GM19455 (cell line): ENCODE measurements around the gene TMEM258.

Experiments used
- ATAC-seq: cut with Tn5 transposase; IDR thresholded peaks from one replicate; pipeline ENCODE4 v1.9.1; 2021; ENCODE audit not compliant: unreplicated experiment

TMEM258 gene

GRCh38 chr11:61777234-61778090, 14.9 kb downstream of the TMEM258 start:
- no peak for ATAC-seq

GRCh38 chr11:61776561-61777075, 15.8 kb downstream of the TMEM258 start:
- ATAC-seq = no peak

DNA sequence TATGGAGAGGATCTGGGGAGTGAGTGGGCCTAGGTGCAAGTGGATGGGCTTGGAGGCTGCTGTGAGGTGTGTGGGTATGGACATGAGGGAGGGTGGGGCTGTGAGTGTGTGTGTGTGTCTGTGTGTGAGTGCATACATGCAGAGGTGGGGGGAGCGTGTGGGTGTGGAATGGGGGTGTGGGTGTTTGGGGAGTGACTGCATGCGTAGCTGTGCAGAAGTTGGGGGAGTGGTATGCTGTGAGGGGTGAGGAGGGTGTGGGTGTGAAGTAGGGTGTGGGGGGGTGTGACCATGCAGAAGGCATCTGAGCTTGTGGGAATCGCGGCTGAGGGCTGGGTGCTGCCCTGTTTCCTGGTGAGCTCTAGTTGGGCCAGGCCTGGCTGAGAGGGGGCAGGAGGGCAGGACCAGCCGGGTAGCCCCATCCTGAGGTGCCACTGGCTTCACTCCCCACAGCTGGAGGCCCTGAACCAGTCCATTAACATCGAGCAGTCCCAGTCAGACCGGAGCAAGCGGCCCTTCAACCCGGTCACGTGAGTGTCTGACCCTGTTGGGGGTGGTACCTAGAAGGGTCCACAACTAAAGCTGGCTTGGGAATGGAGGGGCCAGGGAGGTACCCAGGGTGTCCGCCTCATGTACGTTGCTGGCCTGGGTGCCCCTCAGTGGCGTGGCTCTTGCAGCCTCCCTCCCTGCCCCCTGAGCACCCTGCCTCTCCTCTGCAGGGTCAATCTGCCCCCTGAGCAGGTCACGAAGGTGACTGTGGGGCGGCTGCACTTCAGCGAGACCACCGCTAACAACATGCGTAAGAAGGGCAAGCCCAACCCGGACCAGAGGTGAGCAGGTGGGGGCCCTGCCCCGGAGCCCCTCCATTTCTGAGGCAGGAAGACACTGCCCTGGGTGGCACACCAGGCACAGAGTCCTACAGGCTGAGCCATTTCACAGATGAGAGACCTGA, 16.5 kb downstream of the TMEM258 start:
- ATAC-seq = no peak

DNA sequence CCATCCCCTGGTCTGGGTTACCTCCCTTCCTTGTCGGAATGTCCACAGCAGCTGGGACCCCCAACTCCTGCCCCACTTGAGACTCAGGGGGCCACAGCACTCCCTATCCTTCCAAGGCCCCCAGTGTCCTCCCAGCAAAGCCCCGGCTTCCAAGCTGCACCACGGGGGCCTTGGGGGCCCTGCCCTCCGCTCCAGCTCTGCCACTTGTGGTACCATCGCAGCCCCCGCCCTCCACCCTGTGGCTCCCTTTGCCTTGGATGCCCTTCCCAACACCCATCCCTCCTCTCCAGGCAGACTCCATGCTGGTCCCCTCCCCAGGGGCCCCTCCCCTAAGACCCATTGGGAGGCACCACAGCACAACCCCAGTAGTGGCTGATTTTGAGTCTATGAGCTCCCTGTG, 17.3 kb downstream of the TMEM258 start:
- no peak for ATAC-seq

DNA sequence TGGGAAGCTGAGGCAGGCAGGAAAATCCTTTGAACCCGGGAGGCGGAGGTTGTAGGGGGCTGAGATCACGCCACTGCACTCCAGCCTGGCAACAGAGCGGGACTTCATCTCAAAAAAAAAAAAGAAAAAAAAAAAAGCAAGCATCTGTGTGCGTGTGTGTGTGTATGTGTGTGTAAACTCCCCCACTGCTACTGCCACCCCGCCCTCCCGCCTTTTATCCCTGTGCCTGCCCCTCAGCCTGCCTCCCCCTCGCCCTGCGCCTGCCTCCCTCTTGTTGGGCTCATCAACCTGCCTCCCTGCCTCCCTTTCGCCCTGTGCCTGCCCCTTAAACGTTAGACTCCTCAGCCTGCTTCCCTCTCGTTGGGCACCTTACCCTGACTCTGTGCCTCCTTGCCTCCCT, 18.0 kb downstream of the TMEM258 start:
- ATAC-seq = no peak

DNA sequence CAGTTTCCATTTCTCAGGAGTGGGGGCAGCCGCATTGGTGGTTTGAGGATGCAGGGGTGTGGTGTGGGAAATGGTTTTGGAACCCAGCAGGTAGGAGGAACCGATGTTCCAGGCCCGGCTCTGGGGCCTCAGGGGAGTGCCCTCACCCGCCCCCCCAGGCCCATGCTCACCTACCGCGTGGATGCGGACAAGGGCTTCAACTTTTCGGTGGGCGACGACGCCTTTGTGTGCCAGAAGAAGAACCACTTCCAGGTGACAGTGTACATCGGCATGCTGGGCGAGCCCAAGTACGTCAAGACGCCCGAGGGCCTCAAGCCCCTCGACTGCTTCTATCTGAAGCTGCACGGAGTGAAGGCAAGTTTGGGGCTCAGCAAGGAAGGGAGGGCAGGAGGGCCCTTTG, 18.6 kb downstream of the TMEM258 start:
- no peak for ATAC-seq

DNA sequence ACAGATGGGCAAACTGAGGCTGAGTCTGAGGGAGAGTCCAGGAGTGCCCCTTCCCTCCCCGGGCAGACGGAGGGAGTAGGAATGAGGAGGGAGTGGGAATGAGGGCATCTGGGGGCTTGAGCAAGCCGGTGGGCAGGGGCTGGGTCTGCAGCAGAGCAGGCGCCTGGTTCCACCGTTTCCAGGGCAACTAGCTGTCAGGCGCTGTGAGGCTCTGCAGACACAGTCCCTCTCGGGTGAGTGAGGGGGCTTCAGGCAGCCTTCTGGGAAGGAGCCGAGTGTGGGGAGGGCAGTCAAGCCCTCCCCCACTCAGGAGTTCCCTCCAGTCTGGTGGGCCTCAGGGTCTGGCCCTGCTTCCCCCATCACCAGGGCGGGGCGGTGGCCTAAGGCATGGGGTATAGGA, 19.0 kb downstream of the TMEM258 start:
- no peak for ATAC-seq

GRCh38 chr11:61771985-61772455, 20.4 kb downstream of the TMEM258 start:
- no peak for ATAC-seq

DNA sequence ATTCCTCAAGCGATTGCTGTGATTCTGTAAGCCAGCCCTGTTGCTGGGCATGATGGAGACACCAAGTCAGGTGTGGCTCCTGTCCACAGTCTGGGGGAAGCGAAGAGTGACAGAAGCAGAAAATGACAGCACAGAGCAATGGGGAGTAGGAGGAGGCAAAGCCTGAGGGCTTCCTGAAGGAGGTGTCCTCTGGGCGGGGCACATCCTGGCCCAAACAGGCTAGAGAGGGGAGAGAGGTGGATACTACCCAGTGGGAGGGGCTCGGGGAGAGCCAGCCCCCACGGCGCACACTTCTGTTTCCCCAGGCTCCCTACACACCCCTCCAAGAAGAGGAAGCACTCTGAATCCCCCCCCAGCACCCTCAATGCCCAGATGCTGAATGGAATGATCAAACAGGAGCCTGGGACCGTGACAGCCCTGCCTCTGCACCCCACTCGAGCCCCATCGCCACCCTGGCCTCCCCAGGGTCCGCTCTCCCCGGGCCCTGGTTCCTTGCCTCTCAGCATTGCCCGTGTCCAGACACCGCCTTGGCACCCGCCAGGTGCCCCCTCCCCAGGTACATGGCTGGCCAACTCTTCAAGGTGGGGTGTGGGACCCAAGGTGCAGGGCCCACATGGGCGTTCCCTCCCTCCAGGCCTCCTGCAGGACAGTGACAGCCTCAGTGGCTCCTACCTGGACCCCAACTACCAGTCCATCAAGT, 21.1 kb downstream of the TMEM258 start:
- ATAC-seq = no peak

DNA sequence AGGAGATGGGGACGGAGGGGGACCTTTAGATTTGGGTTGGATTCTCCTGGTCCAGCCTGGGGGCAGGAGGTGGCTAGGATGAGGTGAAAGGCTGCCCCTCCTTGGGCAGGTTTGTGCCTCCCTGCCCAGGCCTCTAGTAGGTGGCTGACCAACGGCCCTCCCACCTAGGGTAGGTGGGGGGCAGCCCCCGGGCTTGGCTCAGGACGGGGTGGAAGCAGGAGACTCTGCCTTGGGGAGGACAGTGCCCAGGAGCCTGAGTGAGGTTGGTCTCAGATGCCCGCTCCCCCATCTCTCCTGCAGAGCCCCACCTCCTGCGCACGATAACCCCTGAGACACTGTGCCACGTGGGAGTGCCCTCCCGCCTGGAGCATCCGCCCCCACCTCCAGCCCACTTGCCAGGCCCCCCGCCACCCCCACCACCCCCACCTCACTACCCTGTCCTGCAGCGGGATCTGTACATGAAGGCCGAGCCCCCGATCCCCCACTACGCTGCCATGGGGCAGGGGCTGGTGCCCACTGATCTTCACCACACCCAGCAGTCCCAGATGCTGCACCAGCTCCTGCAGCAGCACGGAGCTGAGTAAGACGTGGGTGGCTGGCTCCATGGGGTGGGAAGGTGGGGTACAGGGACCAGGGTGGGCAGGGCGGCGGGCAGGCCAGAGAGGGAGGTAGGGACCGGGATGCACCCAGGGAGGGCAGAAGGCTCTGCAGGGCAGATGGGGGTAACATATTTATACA, 22.3 kb downstream of the TMEM258 start:
- no peak for ATAC-seq

DNA sequence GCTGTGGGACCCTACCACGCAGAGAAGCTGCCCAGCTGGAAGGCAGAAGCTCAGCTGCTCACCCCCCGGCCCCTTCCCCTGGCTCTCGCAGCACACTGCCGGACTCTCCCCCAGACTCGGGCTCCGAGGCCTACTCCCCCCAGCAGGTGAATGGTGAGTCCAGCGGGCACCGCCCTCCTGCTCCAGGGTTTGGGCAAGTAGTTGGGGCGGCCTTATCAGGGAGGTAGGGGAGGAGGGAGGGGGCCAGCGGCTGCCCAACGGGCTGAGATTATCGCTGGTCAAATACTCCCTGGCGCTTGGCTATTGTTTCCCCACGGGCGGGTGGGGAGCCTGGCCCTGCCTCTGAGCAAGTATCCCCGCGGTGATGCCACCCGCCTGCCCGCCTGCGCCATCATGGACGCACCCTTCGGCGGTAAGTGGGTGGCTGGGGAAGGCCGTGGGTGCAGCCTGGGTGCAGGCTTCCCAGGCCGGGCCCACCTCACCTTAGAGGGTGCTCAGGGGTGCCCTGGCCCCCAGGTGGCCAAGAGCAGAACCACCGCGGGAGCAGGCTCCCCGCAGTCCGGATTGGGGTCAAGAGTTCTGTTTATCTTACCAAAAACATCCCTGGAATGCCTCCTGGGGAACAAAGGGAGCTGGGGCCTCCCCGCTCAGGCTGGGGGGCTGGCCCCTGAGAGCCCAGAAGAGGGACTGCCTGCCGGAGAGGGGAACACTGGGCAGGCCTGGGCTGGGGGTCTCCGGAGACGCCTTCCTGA, 23.1 kb downstream of the TMEM258 start:
- ATAC-seq = no peak

DNA sequence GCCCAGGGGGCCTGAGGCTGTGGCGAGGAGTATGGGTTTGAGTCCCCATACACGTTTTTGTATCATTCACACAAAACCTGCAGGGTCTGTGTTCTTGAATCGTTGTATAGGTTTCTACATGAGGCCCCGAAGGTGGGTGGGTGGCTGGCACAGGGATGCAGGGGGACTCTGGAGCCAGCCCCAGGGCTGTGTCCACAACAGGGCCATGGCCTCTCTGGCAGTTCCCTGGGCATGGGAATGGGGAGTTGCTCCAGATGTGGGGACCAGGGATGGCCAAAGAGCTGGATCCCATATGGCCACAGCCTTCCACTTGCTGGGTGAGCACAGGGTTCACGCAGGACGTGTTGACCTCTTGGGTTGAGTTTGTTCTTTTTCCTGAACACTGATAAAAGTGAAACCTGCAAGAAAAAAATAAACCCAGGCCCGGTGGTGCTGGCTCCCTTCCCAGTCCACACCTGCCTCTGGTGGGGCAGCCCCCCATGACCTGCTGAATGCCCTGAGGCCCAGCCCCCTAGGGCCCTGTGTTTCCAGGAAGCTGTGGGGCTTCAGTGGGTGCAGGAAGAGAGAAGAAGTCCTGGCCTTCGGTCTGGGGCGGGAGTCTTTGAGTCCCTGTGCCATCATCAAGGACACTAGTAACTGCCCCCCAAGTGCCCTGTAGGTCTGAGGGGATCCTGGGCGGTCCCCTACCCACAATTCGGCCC, 23.9 kb downstream of the TMEM258 start:
- ATAC-seq = no peak

DNA sequence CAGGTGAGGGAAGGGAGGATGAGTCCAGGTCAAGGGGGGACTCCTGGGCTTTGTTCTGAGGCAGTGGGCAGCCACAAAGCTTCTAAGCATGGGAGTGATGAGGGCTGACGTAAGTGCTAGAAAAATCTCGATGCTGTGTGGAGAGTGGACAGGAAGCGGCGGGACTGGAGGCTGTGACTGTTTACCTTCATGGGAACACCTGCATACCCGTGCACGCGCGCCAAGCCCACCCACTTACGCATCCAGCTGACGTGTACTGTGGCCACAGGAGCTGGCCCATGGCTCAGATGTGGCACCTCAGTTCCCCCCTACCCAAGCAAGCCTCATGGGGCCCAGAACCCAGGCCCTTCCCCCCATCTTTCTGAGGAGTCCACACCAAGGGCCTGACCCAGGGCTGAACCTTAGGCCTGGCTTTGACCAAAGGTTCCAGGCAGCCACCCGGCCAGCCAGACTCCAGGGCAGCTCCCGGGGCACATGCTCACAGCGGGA, 26.0 kb downstream of the TMEM258 start:
- ATAC-seq = no peak

GRCh38 chr11:61765550-61766253, 26.7 kb downstream of the TMEM258 start:
- ATAC-seq = no peak

- no peak for ATAC-seq
Measured at GRCh38 chr11:61764606-61765260, 27.7 kb downstream of the TMEM258 start.

DNA sequence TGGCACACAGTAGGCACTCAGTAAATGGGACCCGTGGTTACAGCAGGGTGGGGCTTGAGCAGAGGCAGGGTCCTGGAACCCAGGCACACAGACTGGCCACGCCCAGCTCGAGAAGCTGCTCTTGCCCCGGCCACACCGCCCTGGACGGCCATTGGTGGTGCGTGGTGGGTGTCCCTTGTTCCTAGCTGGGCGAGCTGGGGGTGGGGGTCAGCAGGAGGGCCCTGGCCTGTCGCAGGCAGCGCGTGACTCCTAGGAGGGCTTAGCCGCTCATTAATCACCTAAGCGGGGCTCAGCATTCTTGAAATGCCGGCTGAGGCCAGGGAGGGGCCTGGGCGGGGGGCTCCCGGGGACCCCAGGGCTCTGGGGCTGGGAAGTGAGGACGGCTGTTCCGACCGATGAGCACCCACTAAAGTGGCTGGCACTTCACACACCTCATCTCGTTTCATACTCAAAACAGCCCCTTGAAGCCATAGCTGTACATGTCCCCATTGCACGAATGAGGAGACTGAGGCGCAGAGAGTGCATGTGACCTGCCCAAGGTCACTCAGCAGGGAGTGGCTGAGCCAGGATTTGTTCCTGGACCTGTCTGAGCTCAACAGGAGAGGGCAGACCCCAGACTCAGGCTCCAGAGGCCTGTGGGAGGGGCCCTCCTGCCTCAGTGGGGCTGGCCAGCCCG, 28.3 kb downstream of the TMEM258 start:
- ATAC-seq = no peak

DNA sequence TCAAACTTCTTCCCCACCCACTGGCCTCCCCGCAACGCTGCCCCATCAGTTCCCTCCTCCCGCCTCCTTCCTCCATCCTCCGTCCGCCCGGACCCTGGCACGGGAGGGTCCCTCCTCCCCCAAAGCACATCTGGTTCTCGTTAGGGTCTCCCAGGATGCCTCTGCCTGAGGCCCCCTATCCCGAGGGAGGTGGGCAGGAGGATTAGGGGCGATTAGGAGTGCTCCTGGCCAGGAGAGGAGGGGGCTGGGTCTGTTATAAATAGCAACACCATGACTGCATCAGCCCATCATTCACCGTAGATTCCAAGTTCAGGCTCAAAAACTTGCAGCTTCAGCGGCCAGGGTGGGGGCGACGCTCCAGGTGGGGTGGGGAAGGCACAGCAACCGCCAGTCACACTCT, 29.6 kb downstream of the TMEM258 start:
- ATAC-seq = no peak
